GM21360 (cell line): Measurements from ENCODE around the gene CD160.

Experiments used
- ATAC-seq: cut with Tn5 transposase; IDR thresholded peaks from one replicate; pipeline ENCODE4 v1.9.1; 2021; ENCODE audit warnings: mild to moderate bottlenecking, moderate library complexity; ENCODE audit not compliant: unreplicated experiment

CD160 gene

DNA sequence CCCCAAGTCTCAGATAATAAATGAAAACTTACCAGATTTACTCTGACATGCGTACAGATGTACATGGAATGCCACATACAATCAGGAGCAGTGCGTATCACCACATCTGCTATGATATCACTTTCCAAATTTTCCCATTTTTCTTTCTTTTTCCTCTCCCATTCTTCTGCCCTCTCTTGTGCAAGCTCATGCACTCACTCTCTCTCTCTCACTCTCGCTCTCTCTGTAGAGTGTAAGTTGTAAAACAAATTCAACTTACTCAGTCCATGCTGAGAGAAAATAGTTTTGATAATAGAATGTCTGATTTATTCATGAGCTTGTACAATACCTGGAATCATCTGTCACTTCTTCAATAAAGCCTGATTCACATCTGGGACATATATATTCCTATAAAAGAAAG lies 69.3 kb downstream of the CD160 start:
- no peak for ATAC-seq
